Activated effector memory CD4-positive, alpha-beta T cell treated with Interleukin-2 at 50 U/mL for 16 hours (primary cell): ENCODE measurements around the gene CNTNAP1.

Experiments
- DNase-seq: peaks from one replicate; pipeline ENCODE4 v3.0.0-alpha.2; 2020

The CNTNAP1 gene

DNA sequence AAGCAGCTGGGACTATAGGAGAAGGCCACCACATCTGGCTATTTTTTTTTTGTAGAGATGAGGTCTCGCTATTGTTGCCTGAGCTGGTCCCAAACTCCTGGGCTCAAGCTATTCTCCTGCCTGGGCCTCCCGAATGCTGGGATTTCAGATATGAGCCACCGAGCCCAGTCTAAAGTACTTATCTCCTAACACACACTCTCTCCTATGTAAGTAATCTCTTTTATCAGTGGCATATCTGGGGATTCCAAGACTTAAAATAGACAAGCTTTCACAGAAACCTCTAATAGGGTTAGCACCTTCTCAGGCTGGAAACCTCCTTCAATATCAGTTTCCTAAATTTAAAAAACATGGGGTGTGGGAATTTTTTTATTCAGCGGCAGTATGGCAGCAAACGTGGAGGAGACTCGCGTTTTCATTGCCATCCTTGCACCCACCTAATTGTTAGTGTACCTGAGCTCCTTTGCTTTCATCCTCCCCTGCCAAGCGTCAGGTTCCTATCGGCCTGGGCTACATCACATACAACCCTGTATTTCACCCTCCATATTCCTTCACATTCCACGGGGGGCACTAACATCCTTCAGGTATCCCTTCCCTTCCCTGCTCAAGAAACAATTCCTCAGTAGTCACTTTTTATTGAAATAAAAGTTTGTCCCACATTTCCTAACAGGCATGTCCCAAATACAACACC lies 61.4 kb downstream of the CNTNAP1 start:
- DNase-seq = no peak

DNA sequence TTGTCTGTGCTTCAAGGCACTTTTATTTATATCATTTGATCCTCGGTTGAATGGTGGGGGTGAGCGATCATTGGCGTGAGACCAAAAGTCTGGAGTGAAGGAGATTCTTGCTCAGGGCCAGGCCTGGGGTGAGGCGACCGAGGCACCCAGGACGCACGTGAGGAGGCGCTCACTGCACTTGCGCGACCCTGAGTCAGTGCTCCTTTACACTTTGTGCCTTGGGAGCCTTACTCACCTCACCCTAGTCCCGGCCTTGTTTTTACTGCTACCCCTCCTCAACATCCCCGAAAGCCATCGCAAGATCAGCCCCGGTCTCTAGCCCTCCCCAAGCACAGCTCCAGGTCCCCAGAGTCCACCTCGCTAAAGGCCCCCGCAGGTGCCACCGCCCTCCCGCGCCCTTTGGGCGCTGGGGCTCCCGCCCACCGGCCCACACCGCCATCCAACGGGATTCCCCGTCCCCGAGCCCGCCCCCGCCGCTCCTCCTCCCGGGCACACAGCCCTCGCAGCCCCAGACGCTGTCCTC lies 62.0 kb downstream of the CNTNAP1 start:
- DNase-seq = peak; percentile 37

DNA sequence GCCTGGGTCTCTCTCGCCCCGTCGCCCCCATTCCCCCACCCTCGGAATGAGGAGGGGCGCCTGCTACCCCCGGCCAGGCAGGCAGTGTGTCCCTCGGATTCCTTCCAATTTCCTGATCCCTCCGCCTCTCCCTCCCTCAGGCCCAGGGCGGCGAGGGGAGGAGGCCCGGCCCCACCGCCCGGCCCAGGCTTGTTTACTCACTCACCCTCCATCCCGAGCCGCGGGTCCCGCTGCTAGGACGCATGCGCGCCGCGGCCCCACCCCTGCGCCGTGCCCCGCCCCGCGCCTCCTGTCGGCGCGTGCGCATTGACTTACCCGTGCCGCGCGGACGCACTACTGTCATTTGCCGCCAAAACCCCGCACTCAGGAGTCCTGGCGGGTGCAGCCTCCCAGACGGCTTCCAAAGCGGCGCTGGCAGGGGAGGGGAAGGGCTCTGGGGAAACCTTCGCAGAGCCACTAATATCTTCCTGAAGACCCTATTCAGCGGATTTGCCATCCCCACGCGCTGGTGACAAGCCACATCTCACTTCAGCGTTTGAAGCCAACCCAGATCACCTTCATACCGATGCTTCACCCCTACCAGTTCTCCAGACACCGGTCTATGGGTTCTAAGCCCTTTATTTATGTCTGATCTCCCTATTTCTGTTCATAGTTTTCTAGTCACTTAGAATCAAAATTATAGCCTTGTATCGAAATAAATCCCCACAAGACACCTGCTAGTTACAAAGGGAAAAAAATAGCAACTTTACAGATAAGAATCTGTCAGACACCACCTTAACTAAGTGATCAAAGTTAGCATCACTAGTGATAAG lies 62.7 kb downstream of the CNTNAP1 start, which contains the start of gene EZH1:
EZH1 (minus strand) TSS at position 235 of the 812 bp plus-strand sequence. CDS start 16,099 bp downstream, outside the sequence.
- DNase-seq = peak; percentile 91

DNA sequence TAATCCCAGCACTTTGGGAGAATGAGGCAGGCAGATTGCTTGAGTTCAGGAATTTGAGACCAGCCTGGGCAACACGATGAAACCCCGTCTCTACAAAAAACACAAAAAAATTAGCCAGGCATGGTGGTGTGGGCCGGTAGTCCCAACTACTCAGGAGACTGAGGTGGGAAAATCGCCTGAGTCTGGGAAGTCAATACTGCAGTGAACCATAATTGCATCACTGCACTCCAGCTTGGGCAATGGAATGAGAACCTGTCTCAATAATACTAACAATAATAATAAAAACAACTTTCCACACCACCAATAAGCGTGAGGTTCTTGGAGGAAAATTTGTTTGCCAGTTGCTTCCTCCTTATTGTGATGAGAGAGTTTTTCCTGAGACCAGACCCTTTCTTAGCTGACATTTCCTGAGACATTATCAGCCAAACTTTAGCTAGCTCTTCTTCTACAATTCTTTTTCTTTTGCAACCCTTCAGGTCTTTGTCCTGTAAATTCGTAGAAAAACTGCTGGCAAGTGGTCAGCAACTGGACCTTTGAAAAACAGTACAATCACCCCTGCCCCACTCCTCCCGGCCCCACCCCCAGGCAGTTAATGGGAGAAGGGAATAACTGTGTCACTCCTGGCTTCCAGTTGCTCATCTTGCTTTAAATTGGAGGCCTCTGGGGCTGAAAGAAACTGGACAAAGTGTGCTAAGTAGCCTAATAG lies 66.0 kb downstream of the CNTNAP1 start:
- DNase-seq = no peak

DNA sequence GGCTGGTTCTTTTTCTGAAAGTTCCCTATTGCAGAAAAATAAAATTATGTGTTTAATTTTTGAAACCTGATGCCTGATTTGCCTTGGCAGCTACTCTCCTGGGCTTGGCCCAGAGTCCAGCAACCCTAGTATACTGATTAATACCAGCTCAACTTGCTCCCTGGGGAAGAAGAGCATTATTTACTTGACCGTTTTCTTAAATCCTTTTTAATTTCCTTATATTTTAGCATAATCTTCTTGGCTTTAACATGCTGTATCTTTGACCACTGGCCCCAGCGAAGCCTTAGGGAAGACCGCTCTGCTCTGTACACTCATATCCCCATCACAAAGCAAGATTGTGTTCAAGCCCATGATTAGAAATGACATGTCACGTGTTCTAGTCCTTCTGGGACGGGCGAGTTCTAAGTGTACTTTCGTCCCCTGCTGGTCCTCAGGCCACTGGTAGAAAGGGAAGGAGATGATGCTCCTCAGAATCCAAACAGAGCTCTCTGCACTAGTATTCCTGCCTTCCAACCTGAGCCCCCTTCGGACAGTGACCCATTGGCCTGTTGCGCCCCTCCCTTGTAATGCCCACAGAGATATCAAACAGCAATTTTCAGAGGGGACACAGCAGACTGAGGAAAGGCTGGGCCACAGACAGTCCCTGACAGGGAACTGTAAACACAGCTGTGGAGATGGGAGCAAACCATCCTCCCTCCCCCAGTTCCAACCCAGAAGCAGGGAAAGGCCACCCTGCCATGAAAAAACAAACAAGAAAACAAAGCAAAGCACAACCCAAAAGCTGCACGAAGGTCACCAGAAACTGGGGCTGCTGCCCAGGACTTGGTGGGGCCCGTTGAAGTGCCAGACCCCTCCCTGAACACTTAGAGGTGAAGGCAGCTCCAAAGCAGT lies 66.8 kb downstream of the CNTNAP1 start:
- DNase-seq = no peak
